ENCODE measurements around the gene CYB5RL. TPM values are rescaled to one million over a fixed set of nuclear protein-coding genes. Genes with fewer than 3 reads are reported as not detected.

The CYB5RL gene
- polyA plus RNA-seq, 1 donor (not counting 4 experiments of a cell fraction or from before 2014, with no cell fraction given) = 1.3 TPM

GRCh38 chr1:54172614-54173599 lies 26.9 kb downstream of the CYB5RL start:
- H3K36me3 ChIP-seq (ENCODE audit: control insufficient read depth in 2 of 2, extremely low read depth in 1 of 2, insufficient read depth in 2 of 2, low read length in 2 of 2) = no peaks in the 10 kb centered on the region
- dilution Hi-C loops (cut with MboI; ENCODE audit: extremely low pct_ligation_motif_present, low sequenced_read_pairs) = no loop called here
- H3K27ac ChIP-seq (ENCODE audit: control insufficient read depth, insufficient read depth, low read length) = no peak overlapping the region
- no peak overlapping the region for H3K9ac ChIP-seq (ENCODE audit: control insufficient read depth, extremely low read depth, insufficient read depth, low read length)
- H3K79me2 ChIP-seq (ENCODE audit: control insufficient read depth, insufficient read depth, low read length) = no peaks in the 10 kb centered on the region
- no peaks in the 10 kb centered on the region for H4K20me1 ChIP-seq (ENCODE audit: control insufficient read depth, extremely low read depth, insufficient read depth, low read length)
- no peaks in the 10 kb centered on the region for H3K9me3 ChIP-seq (ENCODE audit: control insufficient read depth, low read depth, low read length)
- H2AFZ ChIP-seq (ENCODE audit: control insufficient read depth, low read length) = no peak overlapping the region
- FAIRE-seq = no peak
- no peak overlapping the region for H3K4me2 ChIP-seq (ENCODE audit: control insufficient read depth, extremely low read depth, insufficient read depth, low read depth, low read length)
- no peaks in the 10 kb centered on the region for H3K9me1 ChIP-seq (ENCODE audit: control insufficient read depth, extremely low read depth, insufficient read depth, low read length)
- H3K4me1 ChIP-seq (ENCODE audit: control insufficient read depth, extremely low read depth, insufficient read depth, low read length) = peaks cover 11% of the 10 kb centered on the region
- no peak overlapping the region for H3K4me3 ChIP-seq (ENCODE audit: control insufficient read depth in 2 of 3, extremely low read depth in 1 of 3, insufficient read depth in 2 of 3, low read depth in 1 of 3, low read length in 3 of 3)
- H3K27me3 ChIP-seq (ENCODE audit: control insufficient read depth, extremely low read depth, insufficient read depth, low read length) = no peaks in the 10 kb centered on the region
- DNase-seq (ENCODE audit: low read depth, low spot score) = no peak
- TF ChIP-seq EZH2 (IDR thresholded peaks at IDR 0.05; ENCODE audit: low read length) (no peak), CTCF (optimal IDR thresholded peaks at IDR 0.05 in 1 of 3, IDR thresholded peaks at IDR 0.05 in 1 of 3, conservative IDR thresholded peaks at IDR 0.05 in 1 of 3; ENCODE audit: extremely low read depth in 1 of 3, insufficient read depth in 2 of 3, low read length in 3 of 3) (no peak)

- peaks cover 3% of the 10 kb centered on the region for H3K9me1 ChIP-seq (ENCODE audit: control insufficient read depth, extremely low read depth, insufficient read depth, low read length)
- peaks cover 23% of the 10 kb centered on the region for H3K4me1 ChIP-seq (ENCODE audit: control insufficient read depth, extremely low read depth, insufficient read depth, low read length)
- no peaks in the 10 kb centered on the region for H4K20me1 ChIP-seq (ENCODE audit: control insufficient read depth, extremely low read depth, insufficient read depth, low read length)
- no peak overlapping the region for H3K4me3 ChIP-seq (ENCODE audit: control insufficient read depth in 2 of 3, extremely low read depth in 1 of 3, insufficient read depth in 2 of 3, low read depth in 1 of 3, low read length in 3 of 3)
- H3K9me3 ChIP-seq (ENCODE audit: control insufficient read depth, low read depth, low read length) = no peaks in the 10 kb centered on the region
- H3K27me3 ChIP-seq (ENCODE audit: control insufficient read depth, extremely low read depth, insufficient read depth, low read length) = no peaks in the 10 kb centered on the region
- no peak overlapping the region for H2AFZ ChIP-seq (ENCODE audit: control insufficient read depth, low read length)
- dilution Hi-C loops (cut with MboI; ENCODE audit: extremely low pct_ligation_motif_present, low sequenced_read_pairs) = no loop called here
- no peak for TF ChIP-seq CTCF (optimal IDR thresholded peaks at IDR 0.05 in 1 of 3, IDR thresholded peaks at IDR 0.05 in 1 of 3, conservative IDR thresholded peaks at IDR 0.05 in 1 of 3; ENCODE audit: extremely low read depth in 1 of 3, insufficient read depth in 2 of 3, low read length in 3 of 3)
- H3K27ac ChIP-seq (ENCODE audit: control insufficient read depth, insufficient read depth, low read length) = no peak overlapping the region
- DNase-seq (ENCODE audit: low read depth, low spot score) = no peak
- H3K4me2 ChIP-seq (ENCODE audit: control insufficient read depth, extremely low read depth, insufficient read depth, low read depth, low read length) = no peak overlapping the region
- no peaks in the 10 kb centered on the region for H3K36me3 ChIP-seq (ENCODE audit: control insufficient read depth in 2 of 2, extremely low read depth in 1 of 2, insufficient read depth in 2 of 2, low read length in 2 of 2)
- no peak for FAIRE-seq
- H3K9ac ChIP-seq (ENCODE audit: control insufficient read depth, extremely low read depth, insufficient read depth, low read length) = no peak overlapping the region
- no peaks in the 10 kb centered on the region for H3K79me2 ChIP-seq (ENCODE audit: control insufficient read depth, insufficient read depth, low read length)
These were observed 28.2 kb downstream of the CYB5RL start for GRCh38 chr1:54171606-54172005.
